SK-N-MC (cell line): ENCODE data around the gene ARAP3.

Experiments used
- EZH2 ChIP-seq: fragments of 200-600 bp; sonication (generic); IDR thresholded peaks from one replicate; pipeline ENCODE4 v1.6.1; 2017; ENCODE audit warnings: antibody characterized with exemption
- FOXP2 ChIP-seq: optimal IDR thresholded peaks from 2 replicates; pipeline ENCODE3; 2011; ENCODE audit warnings: mild to moderate bottlenecking, moderate library complexity; ENCODE audit not compliant: insufficient read depth; ENCODE audit errors: extremely low read length, control extremely low read depth
- POLR2AphosphoS5 ChIP-seq: IDR thresholded peaks from 2 replicates; pipeline ENCODE4 v1.6.1; 2012; ENCODE audit warnings: mild to moderate bottlenecking, low read depth, low read length, borderline replicate concordance

DNA sequence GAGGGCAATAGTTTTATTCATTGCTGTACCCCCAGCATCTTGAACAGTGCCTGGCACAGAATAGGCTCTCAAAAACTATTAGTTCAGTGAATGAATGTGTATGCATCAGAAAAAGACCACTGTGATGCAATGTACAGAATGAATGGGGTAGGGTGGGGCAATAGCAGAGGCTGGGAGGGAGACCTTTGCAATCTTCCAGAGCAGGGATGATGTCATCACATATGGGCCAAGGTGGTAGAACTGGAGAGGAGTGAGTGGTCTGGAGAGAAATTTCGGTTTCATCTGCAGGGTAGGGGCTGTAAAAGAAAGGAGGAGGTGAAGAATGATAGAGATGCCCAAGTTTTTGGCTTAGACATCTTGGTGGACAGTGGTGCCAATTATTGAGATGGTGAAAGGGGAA, 23.4 kb upstream of the ARAP3 start:
- no peak for TF ChIP-seq EZH2
- TF ChIP-seq POLR2AphosphoS5: no peak
- no peak for TF ChIP-seq FOXP2
